Mesothelial cell of epicardium (in vitro differentiated cells): ENCODE results near the gene SYNE1. TPM values are rescaled to one million over a fixed set of nuclear protein-coding genes. Genes with fewer than 3 reads are reported as not detected.
"Not testable (repeated sequence)": the region's sequence is repeated elsewhere in the genome, so short reads cannot be mapped to it uniquely, and the experiment has no call there.

ENCODE experiments used
- DNase-seq, 2 experiments: peaks; one replicate each; pipeline ENCODE4 v3.0.0; 2021; ENCODE audit warnings: low spot score in 2 of 2; ENCODE audit not compliant: unreplicated experiment in 2 of 2
- H3K27ac Mint-ChIP-seq: 2 replicates; pipeline ENCODE4 v1.8.0; 2021; ENCODE audit warnings: mixed read lengths
- H3K27me3 Mint-ChIP-seq: 2 replicates; pipeline ENCODE4 v1.8.0; 2021; ENCODE audit warnings: low read depth, mixed read lengths
- H3K36me3 Mint-ChIP-seq: 2 replicates; pipeline ENCODE4 v1.8.0; 2021; ENCODE audit warnings: mixed read lengths
- H3K4me1 Mint-ChIP-seq: 2 replicates; pipeline ENCODE4 v1.8.0; 2021; ENCODE audit warnings: mixed read lengths
- H3K4me3 Mint-ChIP-seq: 2 replicates; pipeline ENCODE4 v1.8.0; 2021; ENCODE audit warnings: mild to moderate bottlenecking, moderate library complexity, mixed read lengths
- H3K9me3 Mint-ChIP-seq: 2 replicates; pipeline ENCODE4 v1.8.0; 2021; ENCODE audit warnings: mixed read lengths
- CTCF ChIP-seq: fragments of 200-600 bp; sonication (generic); IDR thresholded peaks from one replicate; pipeline ENCODE4 v1.5.0; 2021; ENCODE audit warnings: antibody characterized with exemption; ENCODE audit not compliant: unreplicated experiment
- total RNA-seq: library from RNA; stranded (reverse); gene quantifications from 3 replicates; pipeline ENCODE4 v1.2.1, GENCODE V29; 2021

Gene SYNE1
- total RNA-seq, 1 donor from 2014 or later = 60.5 TPM

GRCh38 chr6:152423216-152424103 lies 213.7 kb downstream of the SYNE1 start:
- no peak overlapping the region for H3K27ac Mint-ChIP-seq
- peaks cover 9% of the 10 kb centered on the region for H3K27me3 Mint-ChIP-seq
- peaks cover 2% of the 10 kb centered on the region for H3K36me3 Mint-ChIP-seq

GRCh38 chr6:152421496-152421895 lies 215.7 kb downstream of the SYNE1 start:
- H3K36me3 Mint-ChIP-seq = not testable (repeated sequence)

More at GRCh38 chr6:152423216-152424103, 213.7 kb downstream of the SYNE1 start:
- no peak for DNase-seq
- H3K4me1 Mint-ChIP-seq = no peaks in the 10 kb centered on the region
- no peak for TF ChIP-seq CTCF
- peaks cover 18% of the 10 kb centered on the region for H3K9me3 Mint-ChIP-seq
- H3K4me3 Mint-ChIP-seq = no peak overlapping the region

GRCh38 chr6:152420696-152421095 lies 216.5 kb downstream of the SYNE1 start:
- no peak for DNase-seq
- Mint-ChIP-seq H3K9me3 (peaks cover 25% of the 10 kb centered on the region), H3K4me3 (no peak overlapping the region), H3K4me1 (no peaks in the 10 kb centered on the region), H3K36me3 (peaks cover 2% of the 10 kb centered on the region), H3K27me3 (no peaks in the 10 kb centered on the region), H3K27ac (no peak overlapping the region)
- no peak for TF ChIP-seq CTCF

More at GRCh38 chr6:152421496-152421895, 215.7 kb downstream of the SYNE1 start:
- peaks cover 25% of the 10 kb centered on the region for H3K9me3 Mint-ChIP-seq
- not testable (repeated sequence) for DNase-seq, H3K4me3 Mint-ChIP-seq, H3K27me3 Mint-ChIP-seq, H3K27ac Mint-ChIP-seq, H3K4me1 Mint-ChIP-seq

- no peaks in the 10 kb centered on the region for H3K4me1 Mint-ChIP-seq
- no peak overlapping the region for H3K27ac Mint-ChIP-seq
- H3K36me3 Mint-ChIP-seq = peaks cover 2% of the 10 kb centered on the region
- TF ChIP-seq CTCF = no peak
- peaks cover 25% of the 10 kb centered on the region for H3K9me3 Mint-ChIP-seq
- H3K4me3 Mint-ChIP-seq = no peak overlapping the region
- no peaks in the 10 kb centered on the region for H3K27me3 Mint-ChIP-seq
- DNase-seq = no peak
Measured at GRCh38 chr6:152418551-152418950, 218.6 kb downstream of the SYNE1 start.

- Mint-ChIP-seq H3K27ac (no peak overlapping the region), H3K36me3 (no peaks in the 10 kb centered on the region)
Measured at GRCh38 chr6:152416652-152417051, 220.5 kb downstream of the SYNE1 start.

More at GRCh38 chr6:152416652-152417051, 220.5 kb downstream of the SYNE1 start:
- H3K4me3 Mint-ChIP-seq = no peak overlapping the region
- H3K4me1 Mint-ChIP-seq = no peaks in the 10 kb centered on the region
- peaks cover 22% of the 10 kb centered on the region for H3K9me3 Mint-ChIP-seq
- no peak for DNase-seq
- TF ChIP-seq CTCF = no peak
- no peaks in the 10 kb centered on the region for H3K27me3 Mint-ChIP-seq
